Stimulated activated CD4-positive, alpha-beta T cell treated with anti-CD3 and anti-CD28 coated beads, TNF-alpha, amount 100 ng/mL, for 24 hours (primary cell): Measurements from ENCODE around the gene PKNOX2.

Experiments
- DNase-seq, 3 experiments: peaks; one replicate each; pipeline ENCODE4 v3.0.0-alpha.2; 2020; ENCODE audit warnings: low read depth in 3 of 3

The PKNOX2 gene

GRCh38 chr11:125263268-125263790 is 98.8 kb downstream of the PKNOX2 start:
- no peak for DNase-seq

GRCh38 chr11:125264100-125265022 is 99.8 kb downstream of the PKNOX2 start:
- DNase-seq = no peak

GRCh38 chr11:125267548-125267947 is 103.0 kb downstream of the PKNOX2 start:
- DNase-seq = no peak

GRCh38 chr11:125268611-125269010 is 104.1 kb downstream of the PKNOX2 start:
- no peak for DNase-seq

GRCh38 chr11:125270106-125270505 is 105.6 kb downstream of the PKNOX2 start:
- DNase-seq = no peak

DNA sequence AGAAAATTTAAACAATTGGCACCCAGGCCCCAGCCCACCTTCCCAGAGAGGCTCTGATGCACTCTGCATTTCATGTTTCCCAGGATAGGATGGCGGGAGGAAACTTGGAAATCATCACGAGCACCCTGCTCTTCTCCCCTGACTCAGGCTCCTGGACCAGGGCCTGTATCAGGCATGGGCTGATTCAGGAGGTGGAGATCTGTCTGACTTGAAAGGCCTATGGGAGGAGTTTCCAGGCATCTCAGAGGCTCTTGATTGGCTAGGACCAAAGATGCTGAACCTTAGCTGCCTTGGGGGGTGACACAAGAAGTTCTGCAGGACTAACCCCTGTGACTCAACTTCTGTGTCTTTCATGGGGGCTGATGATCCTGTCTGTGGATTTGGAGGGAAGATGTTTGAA is 106.2 kb downstream of the PKNOX2 start:
- no peak for DNase-seq

DNA sequence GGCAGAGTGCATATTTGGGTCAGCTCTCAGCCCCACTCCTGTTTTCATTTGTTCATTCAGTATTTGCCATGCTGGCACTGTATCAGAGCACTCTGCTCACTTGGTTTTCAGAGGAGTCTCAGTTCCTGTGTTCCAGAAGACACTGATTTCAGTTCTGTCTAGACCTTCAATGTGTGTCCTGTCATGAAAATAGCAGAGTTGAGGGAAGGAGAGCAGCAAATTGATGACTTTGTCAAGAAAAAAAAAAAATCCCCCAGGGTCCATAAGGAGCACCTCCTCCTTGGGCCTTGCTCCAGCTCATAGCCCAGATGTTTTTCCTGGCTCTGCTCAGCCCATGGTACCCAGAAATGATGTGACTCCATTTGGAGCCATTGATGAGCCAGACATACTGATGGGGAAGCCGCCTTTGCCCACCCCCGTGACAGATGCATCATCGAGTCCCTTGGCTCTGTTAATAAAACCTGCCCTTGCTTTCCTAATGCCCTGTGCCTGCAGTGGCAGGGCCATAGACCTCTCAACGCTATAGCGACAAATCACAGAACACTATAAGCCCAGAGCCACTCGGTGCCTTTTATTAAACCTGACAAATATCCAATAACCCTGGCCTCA is 107.0 kb downstream of the PKNOX2 start:
- DNase-seq = no peak

DNA sequence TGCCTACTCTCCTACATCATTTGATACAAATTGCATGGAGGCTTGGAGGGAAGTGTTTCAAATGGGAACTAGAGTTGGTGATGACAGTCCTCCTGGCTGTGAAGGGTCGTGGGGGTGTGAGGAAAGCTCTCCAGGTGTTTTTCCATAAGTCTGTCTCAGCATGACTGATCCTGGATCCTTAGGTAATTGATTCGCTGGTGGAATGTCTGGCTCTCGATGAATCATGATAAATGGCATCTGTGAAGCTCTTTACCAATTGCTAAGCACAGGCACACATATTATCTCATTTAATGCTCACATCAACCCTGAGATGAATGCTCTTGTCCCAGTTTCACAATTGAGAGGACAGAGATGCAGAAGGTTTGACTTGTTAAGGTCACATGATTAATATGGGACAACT is 107.5 kb downstream of the PKNOX2 start:
- no peak for DNase-seq

- no peak for DNase-seq
Measured at GRCh38 chr11:125272821-125273220, 108.3 kb downstream of the PKNOX2 start.

DNA sequence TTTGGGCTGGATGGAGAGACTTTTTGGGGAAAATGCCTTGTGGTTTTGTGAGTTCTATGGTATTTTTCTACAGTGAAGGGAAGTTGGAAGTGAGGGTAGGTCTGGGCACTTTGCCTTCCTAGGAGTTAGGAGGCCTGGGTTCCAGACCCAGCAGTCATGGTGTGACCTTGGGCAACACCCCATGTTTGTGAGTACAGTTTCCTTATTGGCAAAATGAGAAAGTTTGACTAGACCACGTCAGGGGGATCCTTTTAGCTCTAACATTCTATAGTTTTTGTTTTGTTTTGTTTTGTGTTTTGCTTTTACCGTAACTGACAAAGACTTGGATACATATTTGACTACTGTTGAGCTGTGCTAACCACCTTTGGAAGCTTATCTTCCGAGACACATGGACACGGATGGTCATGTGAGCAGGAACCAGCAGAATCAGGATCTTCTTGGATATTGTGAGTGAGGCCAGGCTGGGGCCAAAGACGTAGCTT is 109.0 kb downstream of the PKNOX2 start:
- no peak for DNase-seq

DNA sequence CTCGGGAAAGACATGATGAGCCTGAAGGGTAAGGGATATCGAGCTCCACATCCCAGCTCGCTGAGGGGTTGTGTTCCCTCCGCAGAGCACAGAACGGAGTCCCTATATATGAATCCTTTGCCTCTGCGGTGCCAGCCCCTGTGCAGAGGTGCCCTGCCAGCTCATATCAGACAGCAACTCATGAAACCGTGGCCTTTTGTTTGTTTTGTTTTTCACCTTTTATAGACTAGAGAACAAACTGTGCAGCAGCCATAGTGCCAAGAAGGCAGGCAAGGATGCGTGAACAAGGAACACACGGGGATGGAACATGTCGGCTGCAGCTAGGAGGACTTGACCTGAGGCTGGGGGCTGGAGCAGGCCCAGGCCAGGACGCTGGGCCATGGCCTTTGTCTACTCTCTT is 109.8 kb downstream of the PKNOX2 start:
- no peak for DNase-seq

DNA sequence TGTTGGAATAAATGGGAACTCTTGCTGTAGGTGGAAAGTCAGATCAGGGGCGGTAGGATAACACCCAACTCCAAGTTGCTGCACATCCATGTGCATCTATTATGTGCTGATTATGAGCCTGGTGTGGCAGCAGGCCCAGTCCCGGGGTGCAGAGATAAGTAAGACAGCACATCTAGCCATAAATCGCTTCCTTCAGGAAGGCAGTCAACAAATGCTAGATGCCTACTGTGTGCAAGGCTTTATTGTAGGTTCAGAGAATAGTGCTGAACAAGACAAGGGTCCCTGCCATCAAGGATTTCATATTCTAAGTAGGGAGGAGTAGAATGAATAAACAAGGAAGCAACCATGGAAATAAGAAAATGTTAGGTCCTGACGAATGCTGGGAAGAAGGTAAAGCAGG is 110.2 kb downstream of the PKNOX2 start:
- DNase-seq = no peak

DNA sequence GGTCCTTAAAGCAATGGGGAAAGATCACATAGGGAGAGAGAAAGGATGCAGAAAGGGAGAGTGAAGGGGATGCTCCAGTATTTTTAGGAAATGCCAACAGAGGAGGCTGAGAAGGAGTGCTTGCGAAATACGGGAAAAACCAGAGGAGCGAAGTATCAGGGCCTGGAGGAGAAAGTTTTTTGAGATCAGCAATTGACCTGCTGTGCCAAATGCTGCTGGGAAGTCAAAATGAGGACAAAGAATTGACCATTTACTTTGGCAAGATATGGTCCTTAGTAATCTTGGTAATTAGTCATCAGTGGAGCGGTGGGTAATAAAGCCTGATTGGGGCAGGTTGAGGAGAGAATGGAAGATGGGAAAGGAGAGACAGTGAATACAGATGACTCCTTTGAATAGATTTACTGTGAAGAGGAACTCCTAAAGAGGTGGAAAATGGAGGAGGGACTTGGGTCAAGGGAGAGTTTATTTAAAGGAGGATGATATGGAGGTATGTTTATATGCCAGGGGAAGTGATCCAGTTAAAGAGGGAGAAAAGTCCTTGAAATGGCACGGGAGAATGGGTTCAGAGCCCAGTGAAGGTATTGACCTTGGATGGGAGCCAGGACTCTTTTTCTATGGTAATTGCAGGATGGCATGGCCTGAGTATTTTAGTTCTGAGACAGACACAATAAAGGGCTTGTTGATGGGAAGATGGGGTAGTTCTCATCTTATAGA is 111.5 kb downstream of the PKNOX2 start:
- DNase-seq = no peak

DNA sequence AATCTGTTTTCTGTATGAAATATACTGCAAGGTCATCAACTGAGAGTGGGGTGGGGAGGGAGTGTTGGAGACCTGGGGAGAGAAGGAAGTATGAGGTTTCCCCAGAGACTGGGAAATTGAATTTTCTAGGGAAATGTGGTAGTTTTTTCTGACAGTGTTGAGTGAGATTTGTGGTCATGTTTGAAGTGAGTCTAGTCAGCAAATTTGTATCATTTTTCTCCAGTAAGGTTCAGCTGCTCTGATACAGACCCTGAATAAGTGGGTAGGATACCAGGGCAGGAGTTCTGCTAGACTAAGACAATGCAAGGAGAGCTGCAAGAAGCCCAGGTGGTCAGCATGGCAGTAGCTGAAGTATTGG is 112.0 kb downstream of the PKNOX2 start:
- no peak for DNase-seq

DNA sequence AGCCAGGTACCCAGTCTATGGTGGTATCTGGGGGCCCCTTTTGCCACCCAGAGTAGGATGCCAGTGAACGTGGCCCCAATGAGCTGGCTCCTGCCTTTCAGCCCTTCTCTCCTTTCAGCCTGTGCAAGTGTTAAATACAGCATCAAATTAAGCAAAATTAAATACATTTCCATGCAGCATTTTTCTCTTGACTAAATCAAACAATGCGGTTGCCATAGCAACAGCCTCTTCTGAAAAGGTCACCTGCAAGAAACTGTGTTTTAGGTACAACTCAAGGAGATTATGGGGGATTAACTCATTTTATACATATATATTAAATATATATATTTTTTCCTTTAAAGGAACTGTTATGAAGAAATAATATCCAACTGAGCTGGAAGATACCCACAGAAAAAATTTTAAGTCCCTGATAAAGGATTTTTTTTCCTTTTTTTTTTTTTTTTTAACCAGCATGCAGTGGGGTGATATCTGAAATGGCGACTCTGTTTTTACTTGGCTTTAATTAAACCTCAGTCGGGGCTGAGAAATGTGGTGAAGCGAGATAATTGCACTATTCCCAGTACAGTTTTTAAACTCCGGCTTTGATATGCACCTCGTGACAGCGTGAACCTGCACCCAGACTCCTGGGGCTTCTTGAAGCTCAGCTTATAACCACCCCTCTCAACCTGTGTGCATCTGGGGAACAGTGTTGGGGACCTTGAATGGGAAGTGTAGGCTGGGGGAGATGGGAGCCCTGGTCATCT is 115.3 kb downstream of the PKNOX2 start:
- no peak for DNase-seq

GRCh38 chr11:125280646-125281045 is 116.1 kb downstream of the PKNOX2 start:
- no peak for DNase-seq

DNA sequence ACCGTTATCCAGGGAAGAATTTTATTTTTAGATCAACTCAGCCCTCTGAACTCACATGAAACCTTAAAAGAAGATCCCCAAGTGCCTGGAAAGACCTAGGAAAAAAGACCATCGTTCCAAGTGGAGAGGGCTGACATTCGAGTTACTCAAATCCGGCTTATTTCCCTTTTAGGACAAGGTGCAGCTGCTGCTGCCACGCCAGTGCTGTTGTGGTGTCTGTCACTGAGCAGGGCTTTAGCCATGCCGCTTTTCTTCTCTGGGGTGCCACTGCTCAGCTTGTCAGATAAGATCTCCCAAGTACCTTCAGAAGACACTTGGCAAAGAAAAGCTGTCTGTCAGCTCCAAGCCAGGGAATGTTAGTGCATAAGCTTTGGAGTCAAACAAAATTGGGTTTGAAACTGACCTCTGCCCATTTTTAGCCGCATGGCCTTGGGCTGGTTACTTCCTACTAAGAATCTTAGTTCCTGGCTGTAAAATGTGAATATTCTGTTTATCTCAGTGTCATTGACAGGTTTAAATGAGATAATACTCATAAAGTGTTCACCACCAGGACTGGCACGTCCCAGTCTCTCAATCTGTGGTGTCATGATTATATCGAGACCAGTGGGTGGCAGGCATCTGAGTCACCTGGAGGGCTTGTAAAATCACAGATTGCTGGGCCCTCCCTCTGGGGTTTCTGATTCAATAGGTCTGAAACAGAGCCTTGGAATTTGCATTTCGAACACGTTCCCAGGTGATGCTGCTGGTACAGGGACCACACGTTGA is 117.5 kb downstream of the PKNOX2 start:
- DNase-seq = no peak

DNA sequence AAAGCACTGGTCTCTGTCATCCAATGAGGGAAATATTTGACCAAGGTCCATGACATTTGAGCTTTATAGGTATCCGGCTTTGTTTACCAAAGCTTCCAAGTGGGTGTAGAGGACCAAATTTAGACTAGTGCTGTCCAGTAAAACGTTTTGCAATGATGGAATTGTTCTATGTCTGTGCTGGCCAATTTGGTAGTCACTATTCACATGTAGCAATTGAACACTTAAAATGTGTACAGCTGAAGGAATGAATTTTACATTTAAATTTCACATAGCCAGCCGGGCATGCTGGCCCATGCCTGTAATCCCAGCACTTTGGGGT is 118.0 kb downstream of the PKNOX2 start:
- DNase-seq = no peak

- DNase-seq = no peak
Measured at GRCh38 chr11:125284245-125284850, 119.8 kb downstream of the PKNOX2 start.

GRCh38 chr11:125285844-125286243 is 121.3 kb downstream of the PKNOX2 start:
- DNase-seq = no peak

DNA sequence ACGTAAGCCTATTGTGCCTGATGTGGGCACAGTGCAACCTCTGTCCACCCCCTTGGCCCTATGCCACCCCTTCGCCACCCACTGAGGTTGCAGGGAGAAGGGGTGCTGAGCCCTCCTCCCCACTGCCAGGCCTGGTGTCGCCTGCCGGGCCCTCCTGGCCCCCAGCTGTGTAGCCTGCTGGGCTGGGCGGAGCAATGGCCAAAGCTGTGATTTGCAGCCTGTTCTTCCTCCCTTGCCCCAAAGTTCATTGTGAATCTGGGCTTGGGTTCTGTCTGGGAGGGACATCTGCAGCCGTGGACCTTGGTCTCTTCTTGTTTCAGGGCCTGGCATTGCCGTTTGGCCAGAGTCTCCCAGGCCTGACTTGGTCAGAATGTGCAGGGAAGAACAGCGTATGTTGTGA is 121.9 kb downstream of the PKNOX2 start:
- DNase-seq = no peak
